G401.6 (cell line): ENCODE results near the gene LEMD2.

ENCODE experiments used
- FAIRE-seq: peaks from 2 replicates; lab custom pipeline; 2012; peaks lifted over from hg19 to GRCh38; lab: Jason Lieb, UNC

LEMD2 gene

DNA sequence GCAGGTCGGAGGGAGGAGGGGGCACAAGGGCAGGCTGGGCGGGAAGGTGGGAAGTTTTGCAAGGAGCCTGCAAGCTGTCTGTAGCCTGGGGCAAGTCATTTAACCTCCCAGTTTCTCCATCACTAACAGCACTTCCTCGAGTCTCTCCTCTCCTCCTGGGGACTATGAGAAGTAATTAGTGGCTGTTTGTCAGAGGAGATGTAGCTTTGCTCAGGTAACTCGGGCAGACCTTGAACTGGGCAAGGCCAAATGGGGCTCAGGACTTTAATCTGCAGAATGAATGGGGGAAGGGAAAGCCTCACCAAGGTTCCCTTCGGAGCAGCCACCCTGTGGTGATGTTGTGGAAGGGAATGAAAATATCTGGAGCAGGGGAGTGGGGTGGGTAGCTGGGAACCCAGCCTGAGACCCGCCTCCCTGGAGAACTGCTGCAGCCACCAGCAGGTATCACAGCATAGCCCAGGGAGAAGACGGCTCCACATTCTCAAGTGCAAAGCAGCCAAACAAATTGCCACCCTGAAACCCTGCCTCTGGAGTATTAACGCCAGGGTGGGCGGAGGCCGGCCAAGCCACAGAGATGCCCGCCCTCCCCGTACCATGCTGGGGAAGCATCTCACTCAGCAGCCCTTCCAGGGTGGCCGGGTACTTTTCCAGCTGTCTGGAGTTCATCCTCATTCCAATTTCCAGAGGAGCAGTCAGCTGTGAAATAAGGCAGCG lies 6.1 kb upstream of the LEMD2 start:
- no peak for FAIRE-seq

DNA sequence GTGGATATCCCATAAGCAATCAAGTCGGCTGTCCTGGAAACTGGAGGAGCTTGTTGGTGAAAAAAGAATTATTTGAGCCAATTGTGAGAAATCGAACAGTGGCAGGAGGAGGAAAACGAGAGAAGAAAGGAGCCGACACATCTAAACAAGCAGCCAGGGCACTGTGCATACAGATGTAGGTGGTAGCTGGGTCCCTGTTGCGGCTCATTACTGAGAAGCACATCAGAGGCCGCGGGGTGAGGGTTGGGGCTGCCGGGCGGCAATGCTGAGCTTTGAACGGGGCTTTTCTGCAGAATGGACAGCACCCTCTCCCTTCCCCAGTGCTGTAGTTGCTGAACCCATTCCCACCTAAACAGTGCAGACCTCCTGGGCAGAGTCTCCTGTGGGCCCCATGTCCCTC lies 4.1 kb upstream of the LEMD2 start:
- FAIRE-seq, result no peak

DNA sequence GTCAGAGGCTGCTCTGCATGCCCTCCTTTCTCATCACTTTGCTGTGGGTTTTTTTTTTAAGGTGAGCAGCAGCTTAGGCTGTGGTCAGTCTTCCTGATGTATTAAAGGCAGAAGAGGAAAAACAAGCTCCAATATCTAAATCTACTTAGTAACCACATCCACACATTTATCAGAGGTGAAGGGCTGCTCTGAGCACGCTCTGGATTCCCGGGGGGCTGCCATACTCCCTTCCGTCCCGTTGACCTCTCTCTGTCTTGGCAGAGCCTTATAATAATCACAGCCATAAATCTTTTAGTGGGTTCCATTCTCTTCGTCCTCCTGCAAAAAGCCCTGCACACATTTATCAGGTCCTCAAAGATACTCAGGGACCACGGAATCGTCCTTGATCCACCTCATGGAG lies 2.7 kb upstream of the LEMD2 start:
- no peak for FAIRE-seq

DNA sequence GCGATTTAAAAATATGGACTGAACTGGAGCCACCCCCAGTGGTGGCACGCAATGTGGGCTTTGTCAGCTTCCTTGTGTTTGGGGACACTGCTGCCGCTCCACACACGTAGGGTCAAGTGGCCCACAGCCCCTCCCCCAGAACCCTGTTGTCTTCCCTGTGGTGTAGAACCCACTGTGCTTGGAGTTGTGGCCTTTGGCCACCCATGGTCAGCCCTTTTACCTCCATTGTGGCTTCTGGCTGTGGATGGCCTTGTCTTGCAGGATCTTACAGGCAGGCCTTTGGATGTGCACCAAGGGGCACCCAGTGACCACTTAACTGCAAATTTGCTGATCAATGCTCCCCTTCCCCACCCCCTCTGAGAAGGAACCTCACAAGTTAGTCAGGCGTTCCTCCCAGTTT lies 2.0 kb upstream of the LEMD2 start:
- no peak for FAIRE-seq

DNA sequence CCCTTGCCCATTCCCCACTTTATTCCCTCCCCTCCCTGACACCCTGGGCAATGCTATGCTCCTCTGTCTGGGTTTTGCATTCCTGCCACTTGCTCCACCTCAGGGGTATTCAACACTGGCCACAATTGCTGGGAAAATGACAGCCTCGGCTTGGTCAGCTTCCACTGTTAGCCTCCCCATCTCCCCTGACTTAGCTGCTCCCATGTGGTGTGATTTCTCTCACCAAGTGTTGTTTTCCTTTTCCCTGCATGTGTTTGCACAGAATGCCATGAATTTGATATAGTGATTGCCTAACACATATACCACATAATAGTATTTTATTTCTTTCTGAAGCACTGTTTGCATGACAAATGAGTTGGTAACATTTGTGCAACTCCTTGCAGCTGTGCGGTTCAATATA lies 1.4 kb upstream of the LEMD2 start:
- no peak for FAIRE-seq

DNA sequence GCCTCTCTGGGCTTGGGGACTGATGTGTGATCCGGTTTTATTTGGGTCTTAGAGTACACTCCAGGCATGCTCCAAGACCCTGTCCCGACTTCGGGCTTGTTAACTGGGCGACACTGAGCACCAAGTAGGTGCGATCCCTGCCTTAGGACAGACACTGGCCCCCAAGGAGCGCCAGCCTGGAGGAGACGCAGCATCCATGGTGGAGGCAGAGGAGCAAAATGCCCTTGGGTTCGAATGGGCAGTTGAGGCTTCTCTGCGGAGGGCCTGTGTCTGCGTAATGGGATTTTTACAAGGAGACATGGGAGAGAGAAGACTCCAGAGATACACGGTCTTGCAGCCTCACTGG lies 593 bp upstream of the LEMD2 start:
- no peak for FAIRE-seq

DNA sequence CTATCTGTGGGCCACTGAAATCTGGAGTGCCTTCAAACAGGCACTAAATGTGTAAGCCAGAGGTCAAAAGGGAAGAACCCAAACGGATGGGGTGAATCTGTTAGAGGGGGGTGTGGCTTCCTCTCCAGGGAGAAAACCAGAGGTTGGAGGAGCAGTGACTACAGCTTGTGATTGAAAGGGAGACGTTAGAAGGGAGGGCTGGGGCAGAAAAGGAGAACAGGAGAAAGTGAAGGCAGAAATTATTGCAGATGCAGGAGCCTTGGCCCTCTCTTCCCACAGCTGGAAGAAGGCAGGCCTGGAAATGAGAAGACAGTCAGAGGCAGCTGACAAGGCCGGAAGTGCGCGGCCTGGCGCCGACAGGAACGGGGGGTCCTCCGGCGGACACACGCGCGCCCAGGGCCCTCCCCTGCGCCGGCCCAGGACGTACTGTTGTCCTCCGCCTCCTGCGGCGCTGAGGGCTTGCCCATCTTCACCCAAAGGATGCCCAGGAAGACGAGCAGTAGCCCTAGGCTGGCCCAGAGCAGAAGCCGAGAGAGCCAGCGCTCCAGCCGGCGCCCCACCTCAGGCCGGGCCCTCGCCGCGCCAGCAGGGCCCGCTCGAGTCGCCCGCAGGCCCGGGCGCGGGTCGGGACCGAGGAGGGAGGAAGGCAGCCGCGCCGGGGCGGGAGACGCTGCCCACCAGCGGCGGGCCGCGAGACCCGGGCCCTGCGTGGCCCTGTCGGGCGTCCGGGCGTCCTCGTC lies 806 bp downstream of the LEMD2 start:
- FAIRE-seq, result no peak

DNA sequence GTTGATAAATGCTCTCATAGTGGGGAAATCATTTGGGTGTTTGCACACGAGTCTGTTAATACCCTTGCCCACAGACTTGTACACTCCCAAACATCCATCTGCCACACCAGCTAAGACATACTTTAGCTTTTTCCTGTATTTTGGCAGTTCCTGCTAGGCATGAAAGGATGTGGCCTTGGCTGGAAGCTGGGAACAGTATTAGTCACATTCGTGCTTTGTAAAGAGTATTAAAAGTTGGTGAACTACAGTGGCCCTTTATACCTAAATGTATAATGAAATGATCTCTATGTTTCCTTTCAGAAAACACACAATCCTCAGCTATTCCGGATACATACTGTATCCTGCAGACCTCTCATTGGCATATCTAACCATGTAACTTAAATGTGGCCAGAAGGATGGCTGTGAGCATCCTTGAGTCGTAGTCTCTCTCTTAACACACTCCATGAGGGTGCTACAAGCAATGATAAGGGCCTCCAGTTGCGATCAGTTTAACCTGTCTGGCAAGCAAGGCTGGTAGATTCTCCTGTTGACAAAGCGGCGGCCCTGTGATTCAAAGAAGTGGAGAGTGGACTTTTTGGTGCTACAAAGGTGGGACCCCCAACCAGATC lies 1.5 kb downstream of the LEMD2 start:
- FAIRE-seq, result no peak

DNA sequence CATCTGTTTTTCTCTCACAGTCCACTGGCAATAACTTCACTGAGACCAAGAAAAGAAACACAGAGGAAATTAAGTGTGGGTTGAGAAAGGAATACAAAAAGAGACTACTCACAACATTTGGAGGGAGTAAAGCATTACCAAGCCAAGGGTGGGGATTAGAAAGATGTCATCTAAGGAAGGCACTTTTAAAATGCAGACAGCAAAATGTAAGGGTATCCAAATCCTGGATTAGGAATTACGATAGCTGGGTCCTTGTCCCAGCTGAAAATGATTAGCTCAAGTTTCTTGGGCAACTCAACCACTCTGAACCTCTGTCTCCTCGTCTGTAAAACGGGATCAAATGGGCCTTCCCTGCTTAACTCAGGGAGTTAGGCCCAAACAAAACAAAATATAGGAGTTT lies 2.2 kb downstream of the LEMD2 start:
- no peak for FAIRE-seq

DNA sequence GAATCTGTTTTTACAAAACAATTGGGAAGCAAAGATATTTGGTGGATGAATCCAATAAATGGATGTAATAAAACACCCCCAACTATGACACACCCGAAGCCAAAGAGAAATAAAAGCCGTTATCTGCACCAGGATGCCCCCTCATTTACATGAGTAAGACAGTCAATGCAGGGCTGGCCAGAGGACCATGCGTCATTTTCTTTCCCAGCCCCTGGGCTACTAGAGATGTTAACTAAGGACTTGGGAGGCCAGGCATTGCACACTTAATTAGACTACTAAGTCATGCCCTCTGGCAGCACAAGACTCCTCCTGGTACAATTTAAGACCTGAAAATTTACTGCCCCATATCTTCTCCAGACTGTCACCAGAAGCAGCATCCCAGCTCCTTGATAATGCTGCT lies 3.2 kb downstream of the LEMD2 start:
- FAIRE-seq, result no peak

DNA sequence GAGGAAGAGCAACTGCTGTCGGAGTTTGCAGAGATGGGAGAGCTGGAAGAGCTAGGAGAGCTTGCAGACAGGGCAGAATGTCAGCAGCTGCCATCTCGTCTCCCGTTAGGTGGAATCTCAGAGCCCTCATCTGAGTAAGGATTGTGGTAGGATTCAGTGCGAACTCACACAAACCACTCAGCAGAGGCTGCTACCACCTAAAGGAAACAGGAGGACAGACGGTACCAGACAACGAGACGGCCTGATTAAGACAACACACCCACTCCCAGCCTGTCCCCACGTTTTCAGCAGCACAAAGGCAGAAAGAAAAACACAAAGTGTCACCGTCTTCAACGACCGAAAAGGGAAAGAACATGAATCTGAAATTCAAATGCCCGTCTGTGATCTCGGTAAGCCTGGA lies 4.1 kb downstream of the LEMD2 start:
- no peak for FAIRE-seq

DNA sequence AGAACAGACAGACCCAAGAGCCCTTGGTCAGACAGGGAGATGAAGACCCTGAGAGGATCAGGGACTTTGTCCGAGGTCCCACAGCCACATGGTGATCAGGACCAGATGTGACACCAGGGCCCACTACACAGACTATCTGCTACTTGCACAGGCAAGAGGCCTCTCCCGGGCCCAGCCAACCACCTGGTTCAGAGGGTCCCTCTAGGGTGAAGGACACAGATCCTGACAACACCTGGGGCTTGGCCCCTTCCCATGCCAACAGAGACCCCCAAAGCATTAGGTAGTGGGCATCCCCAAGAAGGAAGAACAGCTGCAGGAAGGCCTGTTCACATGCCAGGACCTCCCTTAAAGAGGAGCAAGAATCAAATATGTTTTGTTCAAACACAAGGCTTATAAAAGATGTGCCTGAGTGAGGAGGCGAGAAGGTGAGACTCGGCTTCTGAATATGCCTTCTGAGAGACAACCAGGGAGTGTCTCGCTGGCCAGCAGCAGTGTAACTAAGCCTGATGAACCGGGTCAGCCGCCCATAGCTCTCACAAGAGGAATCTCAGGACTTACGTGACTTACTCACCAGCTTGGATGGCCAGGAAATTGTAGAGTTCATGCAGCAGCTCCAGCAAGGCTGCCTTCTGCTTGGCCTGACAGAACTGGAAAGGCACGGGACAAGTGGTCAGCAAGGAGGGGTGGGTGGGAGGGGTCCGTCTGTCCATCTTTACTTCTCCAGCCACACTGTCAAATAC lies 5.0 kb downstream of the LEMD2 start:
- no peak for FAIRE-seq

DNA sequence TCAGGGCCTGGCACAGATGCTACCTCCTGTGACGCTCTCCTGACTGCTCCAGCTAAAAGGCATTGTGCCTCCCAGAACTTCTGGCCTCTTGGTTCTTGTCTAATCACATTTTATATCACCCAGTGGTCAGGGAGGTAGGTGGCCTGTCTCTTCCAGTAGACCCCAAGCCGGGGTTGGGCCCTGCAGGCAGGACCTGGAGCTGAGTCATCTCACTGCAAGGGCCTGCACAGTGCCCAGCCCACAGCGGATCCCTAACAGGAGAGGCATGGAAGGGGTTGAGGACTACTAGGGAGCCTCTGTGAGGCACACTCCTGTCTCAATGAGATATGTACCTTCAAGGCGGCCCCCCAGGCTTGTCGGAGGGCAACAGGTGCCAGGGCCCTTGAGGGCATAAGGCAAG lies 6.4 kb downstream of the LEMD2 start:
- FAIRE-seq, result no peak

DNA sequence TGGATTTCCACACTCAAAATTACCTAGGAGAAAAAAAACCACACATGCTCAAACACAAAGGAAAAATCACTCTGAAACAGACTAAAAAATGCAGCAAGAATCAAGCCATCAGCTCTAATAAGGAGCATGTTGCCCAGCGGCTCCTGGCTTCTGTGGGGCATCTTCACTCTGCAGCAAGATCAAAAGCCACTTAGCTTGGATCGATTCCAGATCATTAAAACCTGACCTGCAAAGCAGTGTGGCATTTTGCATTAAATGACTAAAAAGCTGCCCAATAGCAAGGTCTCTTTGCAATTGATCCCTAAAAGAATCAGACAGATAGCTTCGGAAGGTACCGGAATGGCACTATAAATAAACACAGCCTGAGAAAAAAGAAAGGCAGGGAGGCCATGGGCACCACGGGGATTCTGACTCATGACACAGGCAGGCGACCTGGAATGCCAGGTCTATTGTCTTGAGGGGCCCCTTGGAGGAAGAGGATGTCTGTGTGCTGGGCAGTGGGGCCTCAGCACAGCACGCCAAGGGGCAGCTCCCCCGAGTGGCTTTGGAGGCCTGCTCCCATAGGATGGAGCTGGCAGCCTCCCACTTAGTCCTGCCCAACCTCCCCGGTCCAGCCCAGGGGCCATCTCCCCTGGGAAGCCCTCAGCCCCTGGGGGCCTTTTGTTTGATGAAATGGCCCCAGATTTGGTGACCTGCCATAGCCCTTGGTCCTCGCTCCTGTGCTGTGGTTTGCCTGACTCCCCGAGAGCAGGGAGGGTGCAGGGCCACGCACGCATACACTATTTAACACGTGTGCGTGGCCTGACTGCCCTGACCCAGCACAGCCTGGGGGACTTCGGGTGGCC lies 7.6 kb downstream of the LEMD2 start:
- FAIRE-seq, result peak; percentile 91

DNA sequence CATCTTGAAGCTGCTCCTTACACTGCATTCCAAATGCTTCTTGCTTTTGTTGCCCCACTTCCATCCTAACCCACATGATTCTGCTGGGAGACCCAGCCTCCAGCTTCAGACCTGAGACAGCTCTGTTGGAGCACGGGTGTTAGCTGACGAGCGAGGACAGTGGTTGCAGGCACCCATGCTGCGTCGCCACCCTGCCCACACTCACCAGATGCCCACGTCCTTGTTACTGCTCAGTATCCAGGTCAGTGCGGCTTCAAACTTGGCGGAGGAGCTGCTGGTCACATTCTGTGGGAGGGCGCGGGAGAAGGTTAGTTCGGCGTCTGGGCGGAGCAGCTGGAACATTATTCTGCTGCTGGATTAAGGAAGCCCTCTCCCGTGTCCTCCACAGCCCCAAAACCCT lies 9.0 kb downstream of the LEMD2 start:
- FAIRE-seq, result no peak

DNA sequence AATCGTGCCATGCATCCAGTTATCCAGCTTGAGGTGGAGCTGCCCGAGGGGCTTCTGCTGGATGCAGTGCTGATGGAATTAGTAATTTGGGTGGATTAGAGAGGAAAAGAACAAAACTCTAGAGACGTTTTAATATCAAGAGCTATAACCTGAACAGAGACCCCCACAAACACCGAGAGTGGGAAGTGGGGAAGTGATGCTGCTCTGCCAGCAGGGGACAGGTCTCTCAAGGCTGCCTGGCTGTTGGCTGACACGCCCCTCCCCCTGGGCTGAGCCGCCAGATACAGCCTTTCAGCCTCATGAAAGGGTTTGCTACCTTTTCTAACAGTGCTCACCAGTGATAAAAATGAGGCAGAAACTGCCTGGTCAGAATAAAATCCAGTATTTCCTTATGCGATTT lies 9.6 kb downstream of the LEMD2 start:
- no peak for FAIRE-seq

DNA sequence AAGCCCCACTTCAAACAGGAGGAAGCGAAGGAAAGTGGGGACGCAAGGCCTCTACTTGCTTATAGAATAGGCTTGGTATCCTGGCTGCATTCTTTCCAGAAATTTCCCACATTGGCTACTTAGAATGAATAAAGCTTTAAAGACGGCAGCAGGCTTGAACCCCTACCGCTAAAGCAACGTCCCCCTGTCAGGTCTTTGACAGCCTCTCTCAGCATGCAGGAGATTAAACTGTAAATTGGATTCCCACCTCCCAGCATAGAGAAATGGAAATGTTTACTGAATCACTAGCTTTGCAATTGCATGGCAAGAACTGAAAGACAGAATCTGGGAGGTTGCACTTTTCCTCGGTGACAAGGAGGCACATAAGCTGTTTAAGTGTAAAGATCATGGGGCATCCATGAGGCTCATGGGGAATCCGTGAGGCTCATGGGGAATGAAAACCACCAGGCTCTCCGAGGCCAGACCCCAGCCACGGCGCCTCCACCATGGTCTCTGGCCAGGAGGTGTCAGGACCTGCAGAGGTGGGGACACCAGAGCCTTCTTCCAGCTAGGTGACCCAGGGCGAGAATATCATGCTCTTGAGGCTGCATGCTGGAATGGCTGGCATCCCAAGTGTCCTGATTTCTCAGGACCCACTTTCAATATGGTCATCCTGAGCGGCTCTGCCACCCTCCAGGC lies 10.3 kb downstream of the LEMD2 start:
- peak; percentile 28 for FAIRE-seq

DNA sequence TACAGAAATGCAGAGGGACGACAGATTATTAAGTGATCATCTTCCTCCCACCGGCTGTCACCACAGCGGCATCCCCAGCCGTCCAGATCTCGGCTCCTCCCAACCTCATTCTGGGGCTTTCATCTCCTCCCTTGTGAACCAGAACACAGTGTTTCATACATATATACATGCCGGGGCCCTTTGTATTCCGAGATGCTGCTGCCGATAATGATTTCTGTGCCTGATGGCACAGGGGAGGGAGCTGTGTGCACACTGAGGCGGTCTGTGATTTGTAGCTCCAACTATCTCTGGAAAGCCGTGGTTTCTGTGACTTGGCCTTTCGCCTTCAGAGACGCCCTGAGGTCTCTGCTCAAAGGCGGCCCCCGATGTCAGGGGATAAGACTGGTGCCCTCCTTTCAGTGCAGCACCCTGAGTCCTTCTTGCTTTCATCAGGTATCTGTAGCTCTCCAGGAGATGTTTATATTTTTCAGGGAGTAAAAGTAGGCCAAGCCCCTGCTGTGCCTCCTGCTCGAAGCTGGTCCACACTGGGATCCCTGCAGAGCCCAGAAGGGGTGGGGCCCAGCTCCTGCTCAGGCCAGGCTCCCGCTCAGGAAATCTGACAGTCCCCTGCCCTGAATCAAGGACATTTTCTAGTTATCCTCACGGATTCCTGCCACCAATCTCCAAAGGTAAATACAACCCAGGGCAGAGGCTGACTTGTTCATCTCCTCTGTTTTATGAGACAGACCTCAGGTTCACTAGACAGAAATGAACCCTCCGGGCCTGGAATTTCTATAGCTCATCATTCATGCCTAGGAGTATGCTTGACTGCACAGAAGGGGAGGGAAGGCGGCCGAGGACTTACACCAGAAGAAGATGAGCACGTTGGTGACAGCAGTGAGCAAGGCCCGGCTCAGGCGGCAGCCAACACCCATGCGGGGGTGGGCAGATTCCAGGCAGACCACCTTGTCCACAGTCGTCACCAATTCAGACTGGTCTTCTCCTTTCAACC lies 11.2 kb downstream of the LEMD2 start:
- no peak for FAIRE-seq

DNA sequence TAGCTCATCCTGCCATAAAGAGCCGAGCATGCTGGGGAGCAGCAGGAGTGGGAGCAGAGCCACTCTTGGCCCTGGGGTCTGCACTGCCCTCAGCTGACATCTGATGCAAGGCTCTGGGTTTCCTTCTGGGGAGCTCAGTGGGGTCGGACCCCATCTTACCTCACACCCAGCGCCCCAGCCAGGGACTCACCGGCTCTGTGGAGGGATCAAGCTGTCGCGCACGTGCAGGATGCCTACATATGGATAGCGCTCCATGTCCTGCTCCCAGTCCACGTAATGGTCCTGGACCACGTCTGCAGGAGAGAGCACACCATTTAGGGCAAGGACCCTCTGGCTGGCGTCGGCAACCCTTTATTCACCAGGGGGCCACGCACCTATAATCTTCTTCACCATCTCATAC lies 12.2 kb downstream of the LEMD2 start:
- no peak for FAIRE-seq

DNA sequence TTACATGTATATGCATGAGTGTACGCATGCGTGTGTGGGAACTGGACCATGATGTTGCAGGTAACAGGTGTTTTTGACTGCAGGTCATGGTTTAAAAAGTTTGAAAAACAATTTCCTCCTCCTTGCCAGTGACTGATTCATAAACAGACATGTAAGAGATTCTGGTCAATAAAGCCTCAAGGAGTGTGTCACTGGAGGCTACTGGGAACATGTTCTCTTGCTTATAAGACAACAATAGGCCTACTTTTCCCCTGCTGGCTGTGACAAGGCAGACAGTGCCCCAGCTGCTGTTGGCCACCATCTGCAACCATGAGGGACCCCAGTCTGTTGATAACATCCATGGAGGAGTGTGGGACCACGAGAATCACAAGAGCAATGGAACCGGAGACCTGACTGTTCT lies 12.7 kb downstream of the LEMD2 start:
- no peak for FAIRE-seq
